8988T (cell line): ENCODE data around the gene TEKT3.

ENCODE experiments used
- DNase-seq: peaks from one replicate; pipeline ENCODE4 v3.0.0; 2011

TEKT3 gene

GRCh38 chr17:15349119-15349518 lies 7.7 kb upstream of the TEKT3 start:
- no peak for DNase-seq

DNA sequence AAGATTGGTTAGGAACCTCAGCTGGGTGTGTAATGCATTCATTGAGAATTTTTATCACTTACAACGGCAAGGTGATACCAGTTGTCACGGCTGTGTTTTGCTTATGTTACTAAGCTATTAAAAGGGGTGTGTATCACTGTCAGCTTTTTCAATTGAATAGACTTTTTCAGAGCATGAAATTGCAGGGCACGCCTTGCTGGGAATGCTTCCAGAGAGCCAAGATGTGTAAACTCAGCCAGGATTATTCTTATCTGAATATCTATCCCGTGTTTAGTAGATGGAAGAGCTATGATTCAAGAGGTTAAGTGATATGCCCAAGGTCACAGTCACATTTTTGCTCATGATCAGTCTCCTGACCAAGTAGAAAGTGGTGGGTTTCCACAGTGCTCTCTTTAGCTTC lies 6.6 kb upstream of the TEKT3 start:
- no peak for DNase-seq

GRCh38 chr17:15346066-15346595 lies 4.7 kb upstream of the TEKT3 start:
- DNase-seq: no peak

- DNase-seq: no peak
These were observed 2.4 kb upstream of the TEKT3 start for GRCh38 chr17:15343749-15344148.

- DNase-seq: no peak
These were observed 1.1 kb upstream of the TEKT3 start for GRCh38 chr17:15342460-15342859.

DNA sequence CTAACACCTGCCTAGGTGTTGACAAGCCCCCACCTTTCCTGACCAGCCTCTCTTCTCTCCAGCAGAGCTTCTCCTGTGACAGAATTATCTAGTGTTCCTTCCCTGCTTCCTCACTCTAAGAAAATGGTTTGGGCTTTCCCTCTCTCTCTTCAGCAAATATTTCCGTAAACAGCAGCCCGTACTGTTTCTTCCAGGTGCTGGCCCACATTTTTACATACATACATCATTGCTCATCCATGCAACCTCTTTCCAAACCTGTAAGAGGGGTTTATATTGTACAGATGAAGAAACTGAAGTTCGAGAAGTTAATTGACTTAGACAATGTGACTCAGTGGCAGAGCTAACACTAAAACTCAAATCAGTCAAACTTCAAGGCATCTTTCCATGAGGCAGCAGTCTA lies 569 bp upstream of the TEKT3 start:
- no peak for DNase-seq

- DNase-seq: no peak
These were observed 431 bp downstream of the TEKT3 start for GRCh38 chr17:15340966-15341365.

- DNase-seq: no peak
These were observed 6.0 kb downstream of the TEKT3 start for GRCh38 chr17:15335446-15335845.

- DNase-seq: no peak
These were observed 7.1 kb downstream of the TEKT3 start for GRCh38 chr17:15334266-15334665.

- DNase-seq: no peak
These were observed 9.1 kb downstream of the TEKT3 start for GRCh38 chr17:15332338-15332737.

GRCh38 chr17:15323131-15323530 lies 18.3 kb downstream of the TEKT3 start:
- no peak for DNase-seq

- no peak for DNase-seq
These were observed 19.7 kb downstream of the TEKT3 start for GRCh38 chr17:15321556-15322251.

GRCh38 chr17:15319452-15320010 lies 21.9 kb downstream of the TEKT3 start:
- DNase-seq: no peak

GRCh38 chr17:15311996-15312395 lies 29.4 kb downstream of the TEKT3 start:
- no peak for DNase-seq

DNA sequence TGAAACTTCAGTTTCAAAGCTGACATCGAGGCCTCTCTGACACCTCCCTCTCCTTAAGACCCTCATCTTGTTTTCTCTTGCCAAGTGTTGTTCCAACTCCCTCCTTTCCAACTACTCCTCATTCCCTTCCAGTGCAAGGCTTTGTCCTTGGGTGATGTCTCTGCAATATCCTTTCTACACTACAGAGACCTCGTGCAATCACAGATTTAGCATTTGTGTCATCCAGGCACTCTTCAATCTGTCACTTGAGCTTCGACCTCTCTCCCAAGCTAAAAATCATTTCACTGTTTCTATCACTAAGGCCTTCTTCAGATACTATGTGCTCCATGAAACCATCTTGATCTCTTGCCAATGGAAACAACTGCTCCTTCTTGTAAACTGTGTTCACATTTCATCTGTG lies 31.6 kb downstream of the TEKT3 start:
- no peak for DNase-seq

- no peak for DNase-seq
These were observed 32.2 kb downstream of the TEKT3 start for GRCh38 chr17:15309236-15309635.

GRCh38 chr17:15308758-15309157 lies 32.6 kb downstream of the TEKT3 start:
- no peak for DNase-seq

- no peak for DNase-seq
These were observed 33.7 kb downstream of the TEKT3 start for GRCh38 chr17:15307710-15308111.

DNA sequence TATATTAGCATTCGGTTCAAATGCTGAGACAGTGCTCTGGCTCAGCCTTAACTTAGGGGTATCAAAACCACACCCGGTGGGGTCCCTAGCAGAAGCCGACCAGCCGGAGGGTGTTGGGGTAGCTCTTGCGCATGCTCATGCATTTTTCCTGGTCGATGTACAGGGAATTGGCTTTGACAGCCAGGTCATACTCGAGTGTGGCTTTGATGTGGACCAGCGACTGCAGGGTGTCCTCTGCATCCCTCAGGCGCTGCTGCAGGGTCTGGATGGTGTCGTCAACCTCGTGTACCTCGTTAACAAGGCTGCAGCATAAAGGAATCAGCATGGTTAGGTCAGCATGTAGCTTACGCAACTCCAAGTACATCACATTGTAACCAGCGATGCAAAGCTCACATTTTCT lies 37.5 kb downstream of the TEKT3 start:
- DNase-seq: no peak

DNA sequence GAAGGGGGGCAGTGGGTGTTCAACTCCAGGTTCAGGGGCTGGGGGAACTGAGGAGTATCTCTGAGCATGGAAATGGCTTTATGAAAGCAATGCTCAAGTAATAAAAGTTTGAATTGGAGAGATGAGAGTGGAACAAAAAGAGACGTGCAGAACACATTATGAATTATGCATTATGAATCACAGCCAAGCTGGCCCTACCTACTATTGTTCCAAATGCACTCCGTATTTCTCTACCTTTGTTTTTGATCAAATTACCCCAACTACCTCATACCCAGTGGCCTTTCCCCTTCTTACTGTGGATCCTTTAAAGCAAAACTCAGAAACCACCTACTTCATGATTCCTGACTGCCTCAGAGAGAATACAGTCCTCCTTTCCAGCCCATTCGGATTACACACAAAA lies 38.1 kb downstream of the TEKT3 start:
- DNase-seq: no peak

GRCh38 chr17:15301845-15302244 lies 39.6 kb downstream of the TEKT3 start:
- no peak for DNase-seq

DNA sequence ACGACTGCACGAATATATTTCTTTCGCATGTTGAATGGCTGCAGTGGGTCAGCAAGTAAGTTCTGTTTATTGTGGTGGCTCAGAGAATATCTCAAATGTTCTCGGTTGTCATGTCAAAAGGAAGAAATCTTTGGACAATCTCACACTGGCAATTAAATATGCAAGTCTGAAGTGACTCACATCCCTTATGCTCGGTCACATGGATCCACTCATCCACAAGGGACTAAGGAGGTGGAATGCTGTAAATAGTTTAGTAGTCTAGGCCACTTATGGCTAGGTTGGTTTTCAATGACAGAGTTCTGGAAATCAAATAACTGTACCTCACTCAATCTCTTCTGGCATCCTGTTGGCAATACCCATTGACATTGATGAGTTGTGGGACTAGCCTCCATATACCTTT lies 43.2 kb downstream of the TEKT3 start:
- no peak for DNase-seq

DNA sequence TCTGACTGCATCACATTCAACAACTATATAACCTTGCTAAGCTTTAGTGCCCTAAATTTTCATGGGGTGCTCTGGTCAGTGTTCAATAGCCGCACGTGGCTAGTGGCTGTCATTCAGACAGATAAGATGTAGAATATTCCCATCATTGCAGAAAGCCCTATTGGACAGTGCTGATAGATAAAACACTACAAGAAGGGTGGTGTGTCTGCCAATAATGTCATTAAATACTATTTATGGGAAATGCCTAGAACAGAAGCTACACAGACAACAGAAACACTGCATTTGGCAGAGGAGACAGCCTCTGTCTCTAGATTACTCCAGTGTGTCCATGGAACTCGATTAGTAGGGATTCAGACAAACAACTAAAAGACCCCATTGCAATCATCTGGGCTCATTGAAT lies 47.8 kb downstream of the TEKT3 start:
- DNase-seq: no peak

DNA sequence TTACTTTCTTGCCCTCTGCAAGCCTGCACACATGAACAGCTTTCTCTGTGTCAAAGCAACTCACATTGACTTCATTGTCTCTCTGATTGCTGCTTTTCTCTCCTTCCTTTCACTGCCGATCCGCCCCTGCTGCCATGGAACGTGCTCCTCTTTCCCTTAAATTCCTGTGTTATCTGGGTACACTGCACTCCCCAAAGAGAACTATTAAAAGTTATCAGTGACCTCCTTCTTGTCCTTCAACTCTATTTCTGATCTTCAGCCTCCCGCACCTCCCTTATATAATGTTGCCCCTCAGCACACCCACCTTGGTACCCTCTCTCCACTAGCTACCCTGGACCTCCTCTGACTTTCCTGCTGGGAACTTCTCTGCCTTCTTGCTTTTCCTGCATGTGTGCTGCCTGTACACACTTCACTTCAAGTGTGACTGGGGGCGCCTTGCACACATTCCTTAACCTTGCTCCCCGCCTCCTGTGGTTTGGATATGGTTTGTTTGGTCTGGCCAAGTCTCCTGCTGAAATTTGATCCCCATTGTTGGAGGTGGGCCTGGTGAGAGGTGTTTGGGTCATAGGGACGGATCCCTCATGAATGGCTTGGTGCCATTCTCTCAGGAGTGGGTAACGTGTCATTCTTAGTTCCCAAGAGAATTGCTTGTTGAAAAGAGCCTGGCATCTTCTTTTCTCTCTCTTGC lies 49.6 kb downstream of the TEKT3 start:
- DNase-seq: no peak
